GM19467 (cell line): ENCODE data around the gene ACTG2.

Source experiments
- ATAC-seq: cut with Tn5 transposase; IDR thresholded peaks from one replicate; pipeline ENCODE4 v1.9.1; 2021; ENCODE audit warnings: mild to moderate bottlenecking, moderate library complexity; ENCODE audit not compliant: unreplicated experiment

The ACTG2 gene

DNA sequence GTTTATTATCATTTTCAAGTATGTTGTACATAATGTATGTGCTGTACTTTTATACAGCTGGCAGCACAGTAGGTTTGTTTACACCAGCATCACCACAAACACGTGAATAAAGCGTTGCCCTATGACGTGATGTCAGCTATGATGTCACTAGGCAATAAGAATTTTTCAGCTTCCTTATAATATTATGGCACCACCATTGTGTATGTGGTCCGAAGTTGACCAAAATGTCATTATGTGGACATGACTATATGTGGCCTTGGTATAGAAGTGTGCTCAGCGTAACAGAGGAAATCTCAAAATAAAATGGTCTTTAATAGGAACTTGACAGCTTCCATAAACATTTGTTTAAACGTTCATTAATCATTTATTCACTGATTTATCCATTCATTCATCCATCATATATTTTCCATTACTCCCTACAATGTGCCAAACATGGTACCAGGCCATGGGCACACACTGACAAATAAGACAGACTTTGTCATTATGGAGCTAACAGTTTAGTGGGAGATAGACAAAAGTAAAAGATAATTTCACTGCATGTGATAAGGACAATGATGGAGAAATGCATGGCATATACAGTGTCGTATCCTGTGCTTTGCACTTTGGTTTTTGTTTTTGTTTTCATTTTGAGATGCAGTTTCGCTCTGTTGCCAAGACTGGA, 18.9 kb downstream of the ACTG2 start:
- no peak for ATAC-seq

DNA sequence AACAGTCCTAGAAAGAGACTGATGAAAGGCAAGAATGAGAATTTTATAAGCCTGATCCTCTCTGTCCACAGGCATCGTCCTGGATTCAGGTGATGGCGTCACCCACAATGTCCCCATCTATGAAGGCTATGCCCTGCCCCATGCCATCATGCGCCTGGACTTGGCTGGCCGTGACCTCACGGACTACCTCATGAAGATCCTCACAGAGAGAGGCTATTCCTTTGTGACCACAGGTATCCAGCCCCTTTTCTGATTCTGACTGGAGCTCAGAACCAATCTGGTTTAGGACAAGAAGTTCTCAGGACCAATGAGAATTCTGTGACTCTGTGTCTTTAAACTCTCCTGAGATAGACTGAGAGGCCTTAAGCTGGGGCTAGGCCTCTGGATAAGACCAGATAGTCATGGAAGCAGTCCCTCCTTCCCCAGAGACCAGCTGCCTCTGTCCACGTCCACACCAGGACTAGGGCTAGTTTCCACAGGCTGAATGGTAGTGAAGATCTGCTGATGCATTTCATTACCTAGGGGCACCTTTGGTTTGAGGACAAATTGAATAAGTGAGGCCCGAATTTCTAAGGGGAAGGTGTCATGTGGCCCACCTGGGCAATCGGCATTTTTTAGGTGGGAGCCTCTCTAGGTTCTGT, 20.7 kb downstream of the ACTG2 start:
- ATAC-seq, result no peak

DNA sequence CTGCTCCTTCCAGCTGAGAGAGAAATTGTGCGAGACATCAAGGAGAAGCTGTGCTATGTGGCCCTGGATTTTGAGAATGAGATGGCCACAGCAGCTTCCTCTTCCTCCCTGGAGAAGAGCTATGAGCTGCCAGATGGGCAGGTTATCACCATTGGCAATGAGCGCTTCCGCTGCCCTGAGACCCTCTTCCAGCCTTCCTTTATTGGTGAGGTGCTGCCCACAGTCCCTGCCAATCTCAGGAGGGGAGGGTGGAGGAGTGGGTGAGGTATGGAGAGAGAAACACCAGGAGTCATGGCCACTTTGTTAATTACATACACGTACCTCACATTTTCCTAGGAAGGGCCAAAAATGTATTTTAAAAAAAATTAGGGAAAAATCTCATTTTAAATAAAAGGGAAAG, 21.9 kb downstream of the ACTG2 start:
- ATAC-seq, result no peak

DNA sequence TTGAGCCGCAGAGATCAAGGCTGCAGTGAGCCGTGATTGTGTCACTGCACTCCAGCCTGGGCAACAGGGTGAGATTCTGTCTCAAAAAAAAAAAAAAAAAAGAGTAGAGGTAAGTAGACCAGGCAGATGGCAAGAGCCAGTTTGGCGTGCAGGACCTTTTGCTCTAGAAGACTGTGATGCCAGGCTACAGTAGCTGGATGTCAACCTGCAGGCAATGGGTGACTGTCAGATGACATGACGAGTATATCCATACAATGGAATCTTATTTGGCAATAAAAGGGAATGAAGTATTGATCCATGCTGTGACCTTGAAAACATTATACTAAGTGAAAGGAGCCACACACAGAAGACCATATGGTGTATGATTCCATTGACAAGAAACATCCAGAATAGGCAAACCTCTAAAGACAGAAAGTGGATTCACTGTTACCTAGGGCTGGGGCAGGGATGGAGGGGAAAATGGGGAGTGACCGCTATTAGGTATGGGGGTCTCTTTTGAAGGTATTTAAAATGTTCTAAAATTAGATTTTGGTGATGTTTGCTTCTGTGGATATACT, 22.7 kb downstream of the ACTG2 start:
- ATAC-seq, result no peak

DNA sequence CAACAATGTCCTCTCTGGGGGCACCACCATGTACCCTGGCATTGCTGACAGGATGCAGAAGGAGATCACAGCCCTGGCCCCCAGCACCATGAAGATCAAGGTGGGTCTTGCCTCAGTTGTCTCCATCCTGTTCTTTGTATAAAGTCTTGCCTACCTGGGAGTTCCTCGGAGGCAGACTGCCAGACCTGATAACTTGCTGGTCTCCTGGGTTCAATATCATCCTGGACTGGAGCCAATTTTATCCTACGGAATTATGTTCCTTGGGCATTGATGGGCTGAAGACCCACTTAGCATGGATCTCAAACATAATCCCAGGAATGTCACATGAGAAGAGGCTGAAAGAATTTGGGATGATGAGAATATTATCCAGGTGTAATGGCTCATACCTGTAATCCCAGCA, 23.9 kb downstream of the ACTG2 start:
- ATAC-seq, result no peak

DNA sequence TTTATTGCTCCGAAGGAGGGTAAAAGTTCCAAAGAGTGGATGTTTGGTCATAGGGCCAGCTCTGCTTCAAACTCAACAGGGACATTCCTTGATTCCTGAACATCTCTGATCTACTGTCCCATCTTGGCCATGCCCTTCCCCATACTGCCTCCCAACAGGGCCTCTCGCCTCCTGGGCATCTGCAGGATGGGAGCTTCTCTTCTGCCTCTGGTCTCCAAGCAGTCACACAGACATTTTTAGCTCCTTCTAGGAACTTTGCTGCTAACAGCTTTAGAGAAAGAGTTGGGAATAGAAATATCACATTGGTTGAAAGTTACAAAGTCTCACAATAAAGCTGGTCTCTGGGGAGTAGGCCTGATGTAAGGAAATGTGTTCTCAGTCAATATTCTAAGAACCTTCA, 24.5 kb downstream of the ACTG2 start:
- ATAC-seq, result no peak

DNA sequence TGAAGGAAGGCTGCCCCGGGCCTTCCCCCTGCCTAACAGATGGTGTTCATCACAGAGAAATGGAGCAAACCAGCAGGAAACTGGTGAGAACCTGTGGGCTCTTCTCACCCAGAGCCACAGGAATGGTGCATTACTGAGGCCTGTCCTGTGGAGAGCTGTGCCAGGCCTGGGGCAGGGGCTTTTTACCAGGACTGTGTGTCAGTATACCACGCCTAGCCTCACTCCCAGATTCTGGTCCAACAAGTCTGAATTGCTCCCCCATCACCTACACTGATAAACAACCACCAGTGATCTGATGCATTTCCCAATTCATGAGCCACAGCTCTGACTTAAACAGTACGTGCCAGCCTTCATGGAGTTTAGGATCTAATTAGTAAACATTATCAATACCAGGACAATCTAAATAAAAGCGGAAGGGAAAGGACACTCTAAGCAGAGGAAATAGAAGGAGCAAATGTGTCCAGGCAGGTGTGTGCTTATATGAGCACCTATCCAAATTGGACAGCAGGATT, 24.9 kb downstream of the ACTG2 start:
- no peak for ATAC-seq

DNA sequence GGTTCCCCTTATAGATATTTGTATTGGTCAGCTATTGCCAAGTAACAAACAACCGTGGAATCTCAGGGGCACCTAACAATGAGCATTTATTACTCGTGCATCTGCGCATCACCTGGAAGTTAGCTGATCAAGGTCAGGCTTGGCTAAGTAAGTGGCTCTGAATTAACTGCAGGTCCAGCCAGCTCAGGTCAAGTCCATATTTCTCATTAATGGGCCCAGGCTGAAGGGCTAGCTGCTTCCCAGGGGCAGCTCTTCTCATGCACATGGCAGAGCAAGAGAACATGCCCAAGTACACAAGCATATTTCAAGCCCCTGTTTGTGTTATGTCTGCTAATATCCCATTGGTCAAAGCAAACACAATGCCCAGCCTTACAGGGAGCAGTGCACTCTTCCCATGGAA, 26.0 kb downstream of the ACTG2 start:
- ATAC-seq, result no peak

DNA sequence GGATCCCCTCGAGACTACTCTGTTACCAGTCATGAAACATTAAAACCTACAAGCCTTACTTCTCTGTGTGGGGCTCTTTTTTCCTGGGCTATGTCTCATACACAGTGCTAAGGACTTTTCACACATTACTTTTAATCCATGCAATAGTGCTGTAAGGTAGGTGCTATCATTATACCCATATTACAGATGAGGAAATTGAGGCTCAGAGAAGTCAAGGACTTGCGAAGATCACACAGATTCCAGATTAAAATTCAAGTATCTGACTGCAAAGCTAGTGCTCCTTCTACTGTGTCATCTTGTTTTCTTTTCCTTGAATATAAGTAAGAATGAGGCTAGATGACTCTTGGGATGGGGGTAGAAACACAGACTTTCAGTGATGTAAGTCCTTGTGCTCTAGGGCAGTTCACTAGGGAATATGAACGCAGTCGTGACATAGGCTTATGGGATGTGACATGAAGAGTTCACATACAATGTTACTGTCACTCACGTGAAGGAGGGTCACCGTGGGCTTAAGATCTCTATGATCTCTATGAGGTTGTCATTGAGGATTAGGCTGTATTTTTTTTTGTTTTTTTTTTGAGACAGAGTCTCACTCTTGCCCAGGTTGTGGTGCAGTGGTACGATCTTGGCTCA, 26.9 kb downstream of the ACTG2 start:
- ATAC-seq, result no peak

DNA sequence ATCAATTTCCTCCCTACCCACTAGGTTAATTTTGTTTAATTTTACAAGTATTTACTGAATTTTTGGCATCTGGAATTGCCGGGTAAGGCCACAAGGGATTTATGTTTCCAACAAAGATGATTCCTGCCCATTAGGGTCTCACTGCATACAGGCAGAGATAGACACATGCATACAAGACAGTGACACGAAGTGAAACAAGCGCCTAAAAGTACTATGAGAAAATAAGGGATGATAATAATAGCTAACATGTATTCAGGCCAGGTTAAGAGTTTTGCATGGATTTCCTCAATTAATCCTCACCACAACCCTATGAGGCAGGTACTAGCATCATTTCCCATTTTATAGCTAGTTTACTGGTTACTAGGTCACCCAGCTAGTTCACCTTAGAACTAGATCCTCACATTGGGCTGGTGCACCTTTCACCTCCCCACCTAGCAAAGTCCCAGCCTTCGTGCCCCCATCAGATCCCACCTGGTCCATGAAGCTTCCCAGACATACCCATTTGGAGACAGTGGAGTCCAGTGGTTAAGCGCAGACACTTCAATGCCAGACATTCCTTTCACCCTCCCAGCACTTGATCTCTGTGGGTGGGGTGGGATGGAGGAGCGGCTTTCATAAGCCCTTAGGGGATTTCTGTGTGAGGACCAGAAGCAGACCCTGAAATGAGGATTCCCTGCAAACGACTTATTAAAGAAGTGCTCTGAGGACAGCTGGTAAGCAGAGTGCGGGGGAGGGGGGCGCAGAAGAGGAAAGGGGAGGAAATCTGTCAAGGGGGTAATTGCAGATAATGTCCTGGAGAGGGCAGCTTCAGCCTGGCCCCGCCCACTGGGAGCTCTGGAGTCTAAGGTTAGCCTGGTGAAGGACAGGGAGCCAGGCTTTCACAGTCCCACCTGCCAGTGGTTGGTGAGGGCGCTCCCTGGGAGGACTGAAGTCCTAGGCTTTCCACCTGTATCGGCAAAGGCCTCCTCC, 28.1 kb downstream of the ACTG2 start:
- ATAC-seq, result no peak

DNA sequence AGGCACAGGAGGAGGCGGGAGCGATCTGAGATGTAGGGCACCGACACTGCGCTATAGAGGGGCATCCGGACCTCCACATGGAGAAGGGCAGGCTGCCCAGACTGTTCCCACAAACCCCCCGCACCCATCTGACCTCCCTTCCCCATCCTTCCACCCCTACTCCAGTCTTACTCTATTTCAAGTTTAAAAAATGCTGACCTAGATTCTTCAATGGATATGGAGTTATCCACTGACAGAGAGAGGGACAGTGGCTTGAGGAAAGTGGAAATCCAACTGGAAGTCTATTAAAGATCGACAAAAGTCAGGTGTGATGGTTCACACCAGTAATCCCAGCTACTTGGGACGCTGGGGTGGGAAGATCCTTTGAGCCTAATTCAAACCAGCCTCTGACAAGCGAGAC, 28.8 kb downstream of the ACTG2 start:
- ATAC-seq, result no peak

DNA sequence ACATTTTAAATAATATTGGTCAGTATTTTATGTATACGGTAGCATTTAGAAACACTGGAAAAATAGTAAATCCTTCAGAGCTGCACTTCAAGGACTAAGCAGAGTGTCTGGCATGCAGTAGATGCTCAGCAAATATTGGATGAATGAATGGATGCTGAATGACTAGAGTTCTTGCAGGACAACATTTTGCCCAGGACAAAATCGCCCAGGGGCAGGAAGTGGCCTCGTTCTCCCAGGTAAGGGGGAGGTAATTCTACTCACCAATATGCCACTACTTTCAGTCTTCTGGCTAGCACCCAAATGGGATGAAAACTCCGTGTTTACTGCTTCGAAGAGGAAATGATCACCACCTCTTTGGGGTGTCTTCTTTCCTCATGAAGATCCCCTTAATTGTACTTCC, 29.9 kb downstream of the ACTG2 start:
- no peak for ATAC-seq

DNA sequence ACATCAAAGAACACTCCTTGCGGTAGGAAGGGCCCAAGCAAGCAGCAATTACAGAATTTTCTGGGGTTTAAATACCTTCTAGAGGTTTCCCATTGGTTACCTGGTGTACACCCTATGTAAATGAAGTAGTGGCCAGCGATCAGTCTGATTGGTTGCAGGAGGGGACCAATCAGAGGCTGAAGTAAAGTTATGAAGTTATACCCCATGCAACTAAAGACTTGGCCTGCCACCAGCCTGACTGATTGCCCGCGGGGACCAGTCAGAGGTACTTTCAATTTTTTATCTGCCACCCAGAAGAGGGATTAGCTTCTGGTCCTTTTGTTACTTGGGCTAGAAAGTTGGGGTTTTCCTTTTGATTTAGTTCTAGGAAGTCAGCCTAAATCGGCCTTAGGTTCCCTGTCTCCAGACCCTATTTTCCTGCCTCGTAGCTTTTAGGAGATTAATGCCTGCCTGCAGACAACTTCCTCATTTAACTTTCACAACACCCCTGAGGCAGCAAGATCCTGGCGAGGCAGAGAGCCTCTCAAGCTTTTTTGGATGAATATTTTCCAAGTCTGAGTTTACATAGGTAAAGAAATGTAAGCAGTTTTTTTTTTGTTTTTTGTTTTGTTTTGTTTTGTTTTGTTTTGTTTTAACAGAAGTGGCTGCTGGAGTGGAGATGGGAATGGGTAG, 32.4 kb downstream of the ACTG2 start:
- no peak for ATAC-seq

DNA sequence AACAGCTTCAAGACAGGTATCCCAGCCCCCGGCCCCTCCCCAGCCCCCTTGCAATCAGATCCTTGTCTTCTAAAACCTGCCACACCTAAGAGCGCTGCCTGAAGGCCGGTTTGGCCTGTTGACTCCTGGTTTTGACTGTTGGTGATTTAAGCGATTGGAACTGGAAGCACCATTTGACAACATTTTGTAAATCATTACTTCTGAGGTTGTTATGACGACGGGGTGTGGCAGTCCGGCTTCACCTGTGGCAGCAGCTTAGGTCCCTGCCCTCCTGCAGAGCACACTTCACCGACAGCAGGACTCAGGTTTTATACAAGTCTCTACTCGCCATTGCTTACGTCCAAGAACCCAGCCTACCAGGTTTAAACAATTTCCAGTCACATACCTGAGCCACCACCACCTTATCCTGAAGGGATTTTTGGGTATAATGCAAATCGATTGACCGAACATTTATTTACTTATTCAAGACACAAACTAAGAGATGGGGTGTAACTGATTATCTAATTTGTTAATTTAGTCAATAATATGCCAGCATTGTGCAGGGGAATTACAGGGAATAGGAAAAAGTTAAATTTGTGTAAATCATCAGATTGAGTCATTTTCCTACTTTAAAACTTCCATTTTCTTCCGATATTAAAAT, 33.2 kb downstream of the ACTG2 start:
- no peak for ATAC-seq

DNA sequence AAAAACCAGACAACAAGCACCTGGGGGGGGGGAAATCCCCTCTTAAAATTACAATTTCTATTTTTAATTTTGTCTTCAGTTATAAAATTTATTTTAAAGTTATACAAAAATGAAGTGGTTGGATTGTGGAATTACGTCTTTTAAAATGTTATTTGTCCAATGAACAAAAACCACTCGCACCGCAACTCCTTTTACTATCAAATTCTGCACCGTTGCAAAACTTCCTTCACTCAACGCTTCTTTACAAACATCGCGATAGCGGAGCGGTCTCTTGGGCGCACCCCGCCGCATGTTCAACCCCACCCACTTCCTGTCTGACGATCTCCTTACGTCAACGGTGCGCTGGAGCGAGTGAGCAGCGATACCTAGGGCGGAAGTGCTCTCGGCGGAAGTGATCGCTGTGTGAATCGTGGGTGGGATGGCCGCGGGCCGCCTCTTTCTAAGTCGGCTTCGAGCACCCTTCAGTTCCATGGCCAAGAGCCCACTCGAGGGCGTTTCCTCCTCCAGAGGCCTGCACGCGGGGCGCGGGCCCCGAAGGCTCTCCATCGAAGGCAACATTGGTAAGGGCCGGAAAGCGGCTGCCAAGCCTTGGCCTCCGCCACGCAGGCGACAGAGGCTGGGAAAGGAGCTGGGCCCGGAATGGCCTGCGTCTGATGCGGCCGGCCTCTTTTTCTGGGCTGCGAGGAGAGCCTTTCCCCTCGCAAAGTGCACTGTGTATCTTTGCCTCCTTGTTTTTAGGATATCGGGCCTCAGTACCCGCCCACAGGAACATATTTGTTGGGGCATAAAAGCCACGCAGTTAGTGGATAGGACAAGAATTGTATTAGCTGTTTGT, 33.9 kb downstream of the ACTG2 start, which contains the start of gene DGUOK:
Gene DGUOK, plus strand, starts transcription at position 388 of the 835 bp plus-strand sequence. Its CDS starts 31 bp downstream, at position 419.
- ATAC-seq, result peak; percentile 99

DNA sequence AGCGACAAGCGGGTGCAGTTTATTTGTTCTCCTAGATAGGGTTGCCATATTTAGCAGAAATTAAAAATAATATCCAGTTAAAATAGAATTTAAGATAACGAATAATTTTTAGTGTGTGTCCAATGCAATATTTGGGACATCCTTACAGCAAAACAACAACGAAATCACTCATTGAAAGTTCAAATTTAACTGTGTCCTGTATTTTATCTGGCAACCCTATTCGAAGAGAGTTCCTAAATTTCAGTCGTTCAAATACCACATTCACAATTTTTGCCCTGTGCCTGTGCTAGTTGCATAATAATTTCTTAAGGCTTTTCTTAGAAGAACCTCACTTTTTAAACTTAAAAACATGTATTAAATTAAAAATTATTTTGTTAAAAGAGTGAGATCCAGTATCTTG, 34.5 kb downstream of the ACTG2 start:
- ATAC-seq, result no peak

DNA sequence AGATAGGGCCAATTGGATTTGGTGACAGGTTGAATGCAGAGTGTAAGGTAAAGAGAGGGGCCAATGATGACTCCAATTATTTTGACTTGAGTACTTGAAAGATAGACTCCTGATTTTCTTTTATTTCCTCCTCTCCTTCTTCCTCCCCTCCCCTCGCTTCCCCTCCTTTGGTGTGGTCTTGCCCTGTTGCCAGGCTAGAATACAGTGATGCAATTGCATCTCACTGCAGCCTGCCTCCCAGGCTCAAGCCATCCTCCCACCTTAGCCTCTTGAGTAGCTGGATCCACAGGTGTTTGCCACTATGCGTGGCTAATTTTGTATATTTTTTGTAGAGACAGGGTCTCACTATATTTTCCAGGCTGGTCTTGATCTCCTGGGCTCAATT, 36.1 kb downstream of the ACTG2 start:
- no peak for ATAC-seq

DNA sequence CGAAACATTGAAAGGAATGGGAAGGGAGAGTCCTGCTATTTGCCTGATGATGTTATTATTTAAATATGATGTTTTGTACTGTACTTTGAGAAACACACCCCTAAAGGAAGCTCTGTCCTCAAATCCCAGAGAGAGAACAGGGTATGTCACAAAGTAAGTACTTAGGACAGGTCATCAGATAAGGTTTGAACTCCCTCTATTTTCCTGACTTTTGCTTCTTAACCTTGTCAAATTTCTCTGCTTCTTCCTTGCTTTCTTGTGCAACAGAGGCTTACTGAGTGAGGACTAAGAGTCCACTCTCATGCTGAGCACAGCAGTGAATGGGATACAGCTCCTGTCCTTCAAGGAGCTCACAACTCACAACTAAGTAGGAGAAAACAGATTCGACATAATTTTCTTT, 37.6 kb downstream of the ACTG2 start:
- no peak for ATAC-seq
